ENCODE results near the gene ATP5ME. TPM values are rescaled to one million over a fixed set of nuclear protein-coding genes. Genes with fewer than 3 reads are reported as not detected.
A peak's percentile ranks its signal among the peaks of the same experiment; 100 is the strongest.

The ATP5ME gene
- total and polyA plus RNA-seq, 2 of the 13 experiments (the other 11 are each of a cell fraction or from before 2014, with no cell fraction given), result 305 to 753 TPM

- TF ChIP-seq ZNF337 (CRISPR knock-in tag; IDR thresholded peaks at IDR 0.05; ENCODE audit: borderline replicate concordance, low read depth) (no peak), ZNF549 (CRISPR knock-in tag; IDR thresholded peaks at IDR 0.05) (no peak), TFDP2 (CRISPR knock-in tag; IDR thresholded peaks at IDR 0.05) (no peak), ZNF451 (CRISPR knock-in tag; IDR thresholded peaks at IDR 0.05) (peak; percentile 92), POLR2G (IDR thresholded peaks at IDR 0.05; ENCODE audit: low read depth, low read length) (no peak), KAT8 (CRISPR knock-in tag; IDR thresholded peaks at IDR 0.05) (peak; percentile 35; the same call in 1 of the 2 replicates), EEA1 (CRISPR knock-in tag; IDR thresholded peaks at IDR 0.05; ENCODE audit: borderline replicate concordance) (no peak), RORA (CRISPR knock-in tag; IDR thresholded peaks at IDR 0.05) (no peak), CBX5 (CRISPR knock-in tag; IDR thresholded peaks at IDR 0.05; ENCODE audit: borderline replicate concordance) (peak; percentile 65; the same call in 1 of the 2 replicates), ZNF691 (CRISPR knock-in tag; IDR thresholded peaks at IDR 0.05; ENCODE audit: borderline replicate concordance, low read depth) (no peak), ZNF777 (CRISPR knock-in tag; IDR thresholded peaks at IDR 0.05) (no peak), ZNF558 (CRISPR knock-in tag; IDR thresholded peaks at IDR 0.05; ENCODE audit: borderline replicate concordance) (no peak), SALL2 (CRISPR knock-in tag; IDR thresholded peaks at IDR 0.05) (no peak), HOXA7 (CRISPR knock-in tag; IDR thresholded peaks at IDR 0.05) (no peak), U2AF2 (IDR thresholded peaks at IDR 0.05; ENCODE audit: low read depth, low read length) (no peak), ZNF280B (CRISPR knock-in tag; IDR thresholded peaks at IDR 0.05; ENCODE audit: borderline replicate concordance) (no peak; the same call in 1 of the 2 replicates), CAMTA2 (CRISPR knock-in tag; IDR thresholded peaks at IDR 0.05; ENCODE audit: borderline replicate concordance) (no peak), SATB2 (CRISPR knock-in tag; IDR thresholded peaks at IDR 0.05) (no peak), STAT5B (CRISPR knock-in tag; IDR thresholded peaks at IDR 0.05) (no peak), REXO4 (CRISPR knock-in tag; IDR thresholded peaks at IDR 0.05; ENCODE audit: borderline replicate concordance) (no peak), CHD4 (IDR thresholded peaks at IDR 0.05; ENCODE audit: borderline replicate concordance, low read length) (peak; percentile 33; the same call in 1 of the 2 replicates), CCDC6 (CRISPR knock-in tag; IDR thresholded peaks at IDR 0.05) (no peak), ZNF138 (CRISPR knock-in tag; IDR thresholded peaks at IDR 0.05; ENCODE audit: low read depth) (no peak), ZNF672 (CRISPR knock-in tag; IDR thresholded peaks at IDR 0.05) (no peak), HNRNPL (IDR thresholded peaks at IDR 0.05; ENCODE audit: low read depth, low read length) (peak; percentile 90), BRF2 (CRISPR knock-in tag; IDR thresholded peaks at IDR 0.05) (no peak)
Measured at GRCh38 chr4:683982-684622, 10.0 kb upstream of the ATP5ME start (continued).

Measured in HepG2 (cell line).